ENCODE results near the gene LCN6.
"Not testable (repeated sequence)": the region's sequence is repeated elsewhere in the genome, so short reads cannot be mapped to it uniquely, and the experiment has no call there.

The LCN6 gene

GRCh38 chr9:136760424-136760823 is 12.1 kb upstream of the LCN6 start:
- in situ Hi-C loops (cut with HindIII; ENCODE audit: low pct_unique_long_range_greater_than_20kb, low sequenced_read_pairs), result no loop called here
- TF ChIP-seq JUND (IDR thresholded peaks at IDR 0.05; ENCODE audit: low read depth), result no peak

GRCh38 chr9:136759436-136760325 is 11.4 kb upstream of the LCN6 start:
- TF ChIP-seq JUND (IDR thresholded peaks at IDR 0.05; ENCODE audit: low read depth), result no peak
- DNase-seq (ENCODE audit: low read depth in 1 of 2, low spot score in 1 of 2), result no peak
- in situ Hi-C loops (cut with HindIII; ENCODE audit: low pct_unique_long_range_greater_than_20kb, low sequenced_read_pairs), result no loop called here

More at GRCh38 chr9:136760424-136760823, 12.1 kb upstream of the LCN6 start:
- no peak for DNase-seq (ENCODE audit: low read depth in 1 of 2, low spot score in 1 of 2)

- in situ Hi-C loops (cut with HindIII; ENCODE audit: low pct_unique_long_range_greater_than_20kb, low sequenced_read_pairs), result no loop called here
- TF ChIP-seq JUND (IDR thresholded peaks at IDR 0.05; ENCODE audit: low read depth), result no peak
- DNase-seq (ENCODE audit: low read depth in 1 of 2, low spot score in 1 of 2), result no peak
These were observed 10.7 kb upstream of the LCN6 start for GRCh38 chr9:136759001-136759400.

GRCh38 chr9:136757751-136758140 is 9.4 kb upstream of the LCN6 start:
- no peak for TF ChIP-seq JUND (IDR thresholded peaks at IDR 0.05; ENCODE audit: low read depth)
- in situ Hi-C loops (cut with HindIII; ENCODE audit: low pct_unique_long_range_greater_than_20kb, low sequenced_read_pairs), result no loop called here
- DNase-seq (ENCODE audit: low read depth in 1 of 2, low spot score in 1 of 2), result no peak

GRCh38 chr9:136757328-136757727 is 9.0 kb upstream of the LCN6 start:
- DNase-seq (ENCODE audit: low read depth in 1 of 2, low spot score in 1 of 2), result no peak
- in situ Hi-C loops (cut with HindIII; ENCODE audit: low pct_unique_long_range_greater_than_20kb, low sequenced_read_pairs), result no loop called here
- no peak for TF ChIP-seq JUND (IDR thresholded peaks at IDR 0.05; ENCODE audit: low read depth)

- in situ Hi-C loops (cut with HindIII; ENCODE audit: low pct_unique_long_range_greater_than_20kb, low sequenced_read_pairs), result no loop called here
- TF ChIP-seq JUND (IDR thresholded peaks at IDR 0.05; ENCODE audit: low read depth), result no peak
- DNase-seq (ENCODE audit: low read depth in 1 of 2, low spot score in 1 of 2), result no peak
These were observed 8.5 kb upstream of the LCN6 start for GRCh38 chr9:136756836-136757235.

GRCh38 chr9:136756134-136756438 is 7.8 kb upstream of the LCN6 start:
- DNase-seq (ENCODE audit: low read depth in 1 of 2, low spot score in 1 of 2), result no peak
- in situ Hi-C loops (cut with HindIII; ENCODE audit: low pct_unique_long_range_greater_than_20kb, low sequenced_read_pairs), result no loop called here
- no peak for TF ChIP-seq JUND (IDR thresholded peaks at IDR 0.05; ENCODE audit: low read depth)

- DNase-seq (ENCODE audit: low read depth in 1 of 2, low spot score in 1 of 2); in situ Hi-C loops (cut with HindIII; ENCODE audit: low pct_unique_long_range_greater_than_20kb, low sequenced_read_pairs): not testable (repeated sequence)
These were observed 7.2 kb upstream of the LCN6 start for GRCh38 chr9:136755302-136756133.

- no peak for DNase-seq (ENCODE audit: low read depth in 1 of 2, low spot score in 1 of 2)
- in situ Hi-C loops (cut with HindIII; ENCODE audit: low pct_unique_long_range_greater_than_20kb, low sequenced_read_pairs), result no loop called here
- no peak for TF ChIP-seq JUND (IDR thresholded peaks at IDR 0.05; ENCODE audit: low read depth)
These were observed 6.4 kb upstream of the LCN6 start for GRCh38 chr9:136754626-136755301.

GRCh38 chr9:136754059-136754572 is 5.8 kb upstream of the LCN6 start:
- no peak for DNase-seq (ENCODE audit: low read depth in 1 of 2, low spot score in 1 of 2)
- no peak for TF ChIP-seq JUND (IDR thresholded peaks at IDR 0.05; ENCODE audit: low read depth)
- in situ Hi-C loops (cut with HindIII; ENCODE audit: low pct_unique_long_range_greater_than_20kb, low sequenced_read_pairs), result no loop called here

GRCh38 chr9:136753371-136754058 is 5.2 kb upstream of the LCN6 start:
- in situ Hi-C loops (cut with HindIII; ENCODE audit: low pct_unique_long_range_greater_than_20kb, low sequenced_read_pairs), result no loop called here

GRCh38 chr9:136751814-136752213 is 3.5 kb upstream of the LCN6 start:
- in situ Hi-C loops (cut with HindIII; ENCODE audit: low pct_unique_long_range_greater_than_20kb, low sequenced_read_pairs), result no loop called here
- DNase-seq (ENCODE audit: low read depth in 1 of 2, low spot score in 1 of 2), result no peak
- no peak for TF ChIP-seq JUND (IDR thresholded peaks at IDR 0.05; ENCODE audit: low read depth)

More at GRCh38 chr9:136753371-136754058, 5.2 kb upstream of the LCN6 start:
- no peak for TF ChIP-seq JUND (IDR thresholded peaks at IDR 0.05; ENCODE audit: low read depth)
- DNase-seq (ENCODE audit: low read depth in 1 of 2, low spot score in 1 of 2), result no peak

Measured in T47D (cell line).